ENCODE data around the gene ALAS1.

Gene ALAS1

GRCh38 chr3:52182691-52183090 lies 15.3 kb upstream of the ALAS1 start:
- H3K27ac ChIP-seq (ENCODE audit: extremely low read depth, low read depth, low read length) = no peak overlapping the region
- no peaks in the 10 kb centered on the region for H3K9me3 ChIP-seq (ENCODE audit: control insufficient read depth, insufficient read depth, low read depth, low read length)
- no peak overlapping the region for H3K4me3 ChIP-seq (ENCODE audit: low read depth, low read length)
- ChIA-PET CTCF (no interaction called here), POLR2A (interaction anchor here (1.1 kb wide), 1 partner anchor 28 kb away, joined by 4 read pairs; no protein-coding TSS in a partner anchor)
- H3K36me3 ChIP-seq (ENCODE audit: control insufficient read depth in 2 of 2, insufficient read depth in 1 of 2, low read length in 2 of 2) = no peaks in the 10 kb centered on the region
- H3K4me1 ChIP-seq (ENCODE audit: control insufficient read depth, insufficient read depth, low read length) = no peaks in the 10 kb centered on the region
- TF ChIP-seq SETDB1 (IDR thresholded peaks at IDR 0.05; ENCODE audit: insufficient read length, low read length) = no peak
- no peak for TF ChIP-seq ZNF354C (tag by site-specific recombination; IDR thresholded peaks at IDR 0.05; ENCODE audit: borderline replicate concordance, low read depth)
- no peak for TF ChIP-seq ZNF585B (tag by site-specific recombination; IDR thresholded peaks at IDR 0.05)
- TF ChIP-seq PRDM2 (tag by site-specific recombination; IDR thresholded peaks at IDR 0.05; ENCODE audit: borderline replicate concordance) = no peak
- TF ChIP-seq ZBTB10 (tag by site-specific recombination; IDR thresholded peaks at IDR 0.05) = no peak
- no peak for TF ChIP-seq PRDM6 (tag by site-specific recombination; IDR thresholded peaks at IDR 0.05)
- TF ChIP-seq ZNF366 (tag by site-specific recombination; conservative IDR thresholded peaks at IDR 0.05) = no peak
- TF ChIP-seq PRDM1 (tag by site-specific recombination; IDR thresholded peaks at IDR 0.05) = no peak
- TF ChIP-seq ZNF175 (tag by site-specific recombination; IDR thresholded peaks at IDR 0.05) = no peak
- no peak for TF ChIP-seq ZNF664 (tag by site-specific recombination; IDR thresholded peaks at IDR 0.05)
- no peak for TF ChIP-seq ZNF660 (tag by site-specific recombination; IDR thresholded peaks at IDR 0.05)
- TF ChIP-seq REPIN1 (tag by site-specific recombination; IDR thresholded peaks at IDR 0.05; ENCODE audit: low read depth) = no peak
- no peak for TF ChIP-seq ZNF155 (tag by site-specific recombination; IDR thresholded peaks at IDR 0.05)

GRCh38 chr3:52183786-52184445 lies 14.0 kb upstream of the ALAS1 start:
- H3K27ac ChIP-seq (ENCODE audit: extremely low read depth, low read depth, low read length) = no peak overlapping the region
- H3K4me3 ChIP-seq (ENCODE audit: low read depth, low read length) = no peak overlapping the region
- no peaks in the 10 kb centered on the region for H3K9me3 ChIP-seq (ENCODE audit: control insufficient read depth, insufficient read depth, low read depth, low read length)
- no peak for TF ChIP-seq ZNF629 (tag by site-specific recombination; IDR thresholded peaks at IDR 0.05)
- H3K4me1 ChIP-seq (ENCODE audit: control insufficient read depth, insufficient read depth, low read length) = no peaks in the 10 kb centered on the region
- CTCF ChIA-PET = no interaction called here
- POLR2A ChIA-PET = interaction anchor here (0.6 to 1.1 kb wide), 2 partner anchors 29 to 33 kb away, joined by 3 to 4 read pairs; no protein-coding TSS in a partner anchor
- H3K36me3 ChIP-seq (ENCODE audit: control insufficient read depth in 2 of 2, insufficient read depth in 1 of 2, low read length in 2 of 2) = no peaks in the 10 kb centered on the region
